Peyer's patch (tissue), 4 donors: ENCODE data around the gene KIF12. TPM values are rescaled to one million over a fixed set of nuclear protein-coding genes. Genes with fewer than 3 reads are reported as not detected.

Experiments
- DNase-seq, 3 donors: peaks; one replicate each; pipeline ENCODE4 v3.0.0-alpha.2; 2017 to 2019
- H3K27ac ChIP-seq, 4 donors: fragments of 200-600 bp; sonication (generic); one replicate each; pipeline ENCODE4 v1.5.1; 2016 to 2019
- H3K27me3 ChIP-seq, 2 donors: fragments of 200-600 bp; sonication (generic); one replicate each; pipeline ENCODE4 v1.5.1; 2019
- H3K36me3 ChIP-seq, 3 donors: fragments of 200-600 bp; sonication (generic); one replicate each; pipeline ENCODE4 v1.5.1; 2016 to 2019
- H3K4me1 ChIP-seq, 4 donors: fragments of 200-600 bp; sonication (generic); one replicate each; pipeline ENCODE4 v1.5.1; 2016 to 2019
- H3K4me3 ChIP-seq, 4 donors: fragments of 200-600 bp; sonication (generic); 1 replicate in 3 of 4; 2 replicates in 1 of 4; pipeline ENCODE4 v1.5.1; 2016 to 2019; ENCODE audit warnings: mild to moderate bottlenecking in 1 of 4
- H3K9me3 ChIP-seq, 4 donors: fragments of 200-600 bp; sonication (generic); one replicate each; pipeline ENCODE4 v1.5.1; 2016 to 2019; ENCODE audit warnings: mild to moderate bottlenecking in 1 of 4
- CTCF ChIP-seq, 6 experiments: fragments of 450-650 bp in 4 of 6; fragments of 200-600 bp in 2 of 6; sonication (generic) in 1 of 6; IDR thresholded peaks; one replicate each; pipeline ENCODE4 v1.5.1; 2017 to 2019; ENCODE audit warnings: antibody characterized with exemption in 6 of 6, mild to moderate bottlenecking in 3 of 6, moderate library complexity in 1 of 6
- POLR2A ChIP-seq, 2 donors: fragments of 450-650 bp; IDR thresholded peaks; one replicate each; pipeline ENCODE4 v1.5.1; 2017; ENCODE audit warnings: antibody characterized with exemption in 2 of 2, mild to moderate bottlenecking in 2 of 2, moderate library complexity in 2 of 2
- total RNA-seq, 4 donors: library from RNA; depleted of rRNA; stranded (reverse); fragments of >200 nt; gene quantifications; one replicate each; pipeline ENCODE4 v1.1.0, GENCODE V29; 2016

KIF12 gene
- total RNA-seq, 4 donors from 2014 or later, result 23.6 to 85.3 (median 41.3) TPM

- Histone ChIP-seq H3K36me3 (no peaks in the 10 kb centered on the region), H3K27me3 (no peaks in the 10 kb centered on the region), H3K27ac (no peak overlapping the region), H3K9me3 (no peaks in the 10 kb centered on the region), H3K4me3 (no peak overlapping the region), H3K4me1 (no peaks in the 10 kb centered on the region)
- TF ChIP-seq CTCF (IDR thresholded peaks at IDR 0.05), result no peak
- no peak for TF ChIP-seq POLR2A (IDR thresholded peaks at IDR 0.05)
- DNase-seq, result no peak
Measured at GRCh38 chr9:114124666-114125475, 25.8 kb upstream of the KIF12 start.

- Histone ChIP-seq H3K36me3 (no peaks in the 10 kb centered on the region), H3K27me3 (no peaks in the 10 kb centered on the region), H3K4me3 (no peak overlapping the region), H3K27ac (no peak overlapping the region), H3K4me1 (no peaks in the 10 kb centered on the region), H3K9me3 (no peaks in the 10 kb centered on the region)
- TF ChIP-seq CTCF (IDR thresholded peaks at IDR 0.05), result no peak
- TF ChIP-seq POLR2A (IDR thresholded peaks at IDR 0.05), result no peak
- DNase-seq, result no peak
Measured at GRCh38 chr9:114124138-114124537, 25.0 kb upstream of the KIF12 start.

- H3K36me3 ChIP-seq, result no peaks in the 10 kb centered on the region
- H3K27ac ChIP-seq, result no peak overlapping the region
- TF ChIP-seq CTCF (IDR thresholded peaks at IDR 0.05) (no peak), POLR2A (IDR thresholded peaks at IDR 0.05) (no peak)
- H3K27me3 ChIP-seq, result no peaks in the 10 kb centered on the region
- no peaks in the 10 kb centered on the region for H3K4me1 ChIP-seq
- H3K4me3 ChIP-seq, result no peak overlapping the region
- no peak for DNase-seq
- no peaks in the 10 kb centered on the region for H3K9me3 ChIP-seq
Measured at GRCh38 chr9:114123031-114123977, 24.2 kb upstream of the KIF12 start.

GRCh38 chr9:114122136-114123027, 23.3 kb upstream of the KIF12 start:
- DNase-seq, result no peak
- Histone ChIP-seq H3K9me3 (no peaks in the 10 kb centered on the region), H3K4me1 (no peaks in the 10 kb centered on the region), H3K4me3 (no peak overlapping the region), H3K27ac (no peak overlapping the region), H3K36me3 (no peaks in the 10 kb centered on the region), H3K27me3 (no peaks in the 10 kb centered on the region)
- no peak for TF ChIP-seq CTCF (IDR thresholded peaks at IDR 0.05)
- no peak for TF ChIP-seq POLR2A (IDR thresholded peaks at IDR 0.05)
